Right lobe of liver (tissue), 6 donors: Measurements from ENCODE around the gene PNPLA7. TPM values are rescaled to one million over a fixed set of nuclear protein-coding genes. Genes with fewer than 3 reads are reported as not detected.
"Not testable (repeated sequence)": the region's sequence is repeated elsewhere in the genome, so short reads cannot be mapped to it uniquely, and the experiment has no call there.

Experiments used
- ATAC-seq, 4 donors: fragments of 200-7000 bp; cut with Tn5 transposase; one replicate each; pipeline ENCODE4 v1.9.1; 2020; ENCODE audit warnings: mild to moderate bottlenecking in 4 of 4, moderate library complexity in 4 of 4
- DNase-seq, 3 donors: peaks; one replicate each; pipeline ENCODE4 v3.0.0-alpha.2; 2020
- H3K27ac ChIP-seq, 3 donors: fragments of 200-600 bp; one replicate each; pipeline ENCODE4 v1.8.0; 2022
- H3K27me3 ChIP-seq, 2 donors: fragments of 200-600 bp; one replicate each; pipeline ENCODE4 v1.8.0; 2022
- H3K36me3 ChIP-seq, 4 donors: fragments of 200-600 bp; sonication (generic) in 1 of 4; one replicate each; pipeline versions ENCODE4 v1.5.1 to v1.8.0; 2017 to 2022; ENCODE audit warnings: control low read depth in 1 of 4
- H3K4me1 ChIP-seq, 4 donors: fragments of 200-600 bp; sonication (generic) in 1 of 4; one replicate each; pipeline versions ENCODE4 v1.5.1 to v1.8.0; 2017 to 2022; ENCODE audit warnings: control low read depth in 1 of 4
- H3K4me3 ChIP-seq, 3 donors: fragments of 200-600 bp; one replicate each; pipeline ENCODE4 v1.8.0; 2022
- H3K9me3 ChIP-seq, 4 donors: fragments of 200-600 bp; sonication (generic) in 1 of 4; one replicate each; pipeline versions ENCODE4 v1.5.1 to v1.8.0; 2017 to 2022; ENCODE audit warnings: control low read depth in 1 of 4
- CTCF ChIP-seq, 4 donors: fragments of 200-600 bp in 3 of 4; fragments of 450-650 bp in 1 of 4; IDR thresholded peaks; one replicate each; pipeline versions ENCODE4 v1.5.1 to v1.8.0; 2016 to 2022; ENCODE audit warnings: antibody characterized with exemption in 4 of 4, mild to moderate bottlenecking in 2 of 4
- POLR2A ChIP-seq: fragments of 450-650 bp; IDR thresholded peaks from one replicate; pipeline ENCODE4 v1.6.1; 2017; ENCODE audit warnings: antibody characterized with exemption, mild to moderate bottlenecking
- WGBS: methylation state at CpG from one replicate; pipeline ENCODE4 v1.1.6; 2018; ENCODE audit warnings: low coverage, low lambda C conversion rate; ENCODE audit not compliant: insufficient coverage; ENCODE audit errors: missing lambda C conversion rate; 5-methylcytosine and 5-hydroxymethylcytosine counted together
- intact Hi-C, 2 donors: fragments of 100-400 bp; cut with DNase I; formaldehyde crosslinking; loops; one replicate each; pipeline versions ENCODE4 v1.11.2 to v1.14.1; 2022
- total RNA-seq, 6 experiments: library from RNA; depleted of rRNA in 2 of 6; stranded (reverse); fragments of >200 nt in 2 of 6; fragmentation: NEBNext Ultra II Directional in 3 of 6; extraction: Animal tissue kit (Norgen Biotek cat#: 25700) in 3 of 6; gene quantifications; one replicate each; pipeline versions ENCODE4 v1.1.0 to v1.2.4, GENCODE V29; 2016 to 2023
- donor health status: DM: no; HTN: yes; CAD: no.
- donor health status: DM: no; HTN: no; CAD: no.
- donor health status: DM: no; HTN: no; CAD: no.
- donor health status: DM: no; HTN: yes; CAD: no.
- donor health status: DM: no; HTN: yes; CAD: no.

Gene PNPLA7
- total RNA-seq, 6 experiments from 2014 or later, result 3.9 to 15.6 (median 7.4) TPM

DNA sequence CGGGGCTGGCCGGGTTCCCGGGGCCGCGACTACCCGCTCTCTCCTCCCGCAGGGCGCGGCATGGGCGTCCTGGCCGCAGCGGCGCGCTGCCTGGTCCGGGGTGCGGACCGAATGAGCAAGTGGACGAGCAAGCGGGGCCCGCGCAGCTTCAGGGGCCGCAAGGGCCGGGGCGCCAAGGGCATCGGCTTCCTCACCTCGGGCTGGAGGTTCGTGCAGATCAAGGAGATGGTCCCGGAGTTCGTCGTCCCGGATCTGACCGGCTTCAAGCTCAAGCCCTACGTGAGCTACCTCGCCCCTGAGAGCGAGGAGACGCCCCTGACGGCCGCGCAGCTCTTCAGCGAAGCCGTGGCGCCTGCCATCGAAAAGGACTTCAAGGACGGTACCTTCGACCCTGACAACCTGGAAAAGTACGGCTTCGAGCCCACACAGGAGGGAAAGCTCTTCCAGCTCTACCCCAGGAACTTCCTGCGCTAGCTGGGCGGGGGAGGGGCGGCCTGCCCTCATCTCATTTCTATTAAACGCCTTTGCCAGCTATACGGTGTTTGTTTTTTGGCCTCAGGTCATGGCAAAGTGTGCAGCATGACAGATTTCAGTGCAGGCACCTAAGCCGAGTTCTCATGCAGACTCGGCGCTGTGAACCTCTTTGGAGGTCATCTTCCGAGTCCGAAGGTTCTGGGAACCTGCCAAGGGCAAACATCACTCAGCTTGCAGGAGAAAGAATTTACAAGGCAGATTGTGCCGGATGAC lies 2.0 kb upstream of the PNPLA7 start:
- peak in 2 of 3 donors; percentile 50 to 74 for DNase-seq
- TF ChIP-seq CTCF (IDR thresholded peaks at IDR 0.05) (no peak), POLR2A (no peak)
- intact Hi-C loops, result no loop called here
- H3K9me3 ChIP-seq, result no peaks in the 10 kb centered on the region
- no peaks in the 10 kb centered on the region for H3K27me3 ChIP-seq
- H3K36me3 ChIP-seq, result peaks cover 0 to 18% (median 3%) of the 10 kb centered on the region in 4 donors
- H3K4me1 ChIP-seq, result peaks cover 0 to 22% (median 9%) of the 10 kb centered on the region in 4 donors
- peak in 3 of 4 donors; percentile 1 to 13 (median 7) for ATAC-seq
- peak overlapping the region; percentile 49 to 78 (median 54) for H3K27ac ChIP-seq
- peak overlapping the region; percentile 80 to 89 (median 82) for H3K4me3 ChIP-seq
- WGBS, result 7% methylated on average over 9 of the region's 58 CpGs

- Histone ChIP-seq H3K27me3 (no peaks in the 10 kb centered on the region), H3K27ac (peak within 1 kb of the TSS; percentile 49 to 78 (median 54)), H3K4me3 (peak within 1 kb of the TSS; percentile 80 to 89 (median 82)), H3K4me1 (peaks cover 0 to 22% (median 9%) of the 10 kb centered on the region in 4 donors), H3K36me3 (peaks cover 0 to 18% (median 3%) of the 10 kb centered on the region in 4 donors), H3K9me3 (no peaks in the 10 kb centered on the region)
- peak; percentile 93 to 96 (median 94) for DNase-seq
- peak; percentile 77 to 87 (median 78) for ATAC-seq
- intact Hi-C loops, result no loop called here
- TF ChIP-seq POLR2A (peak; percentile 79), CTCF (IDR thresholded peaks at IDR 0.05) (peak in 3 of 4 donors; percentile 23 to 41 (median 29))
- no CpG with 5 or more reads among the region's 106 CpGs for WGBS
Observed at GRCh38 chr9:137551264-137552021, 1.2 kb upstream of the PNPLA7 start, which contains the start of gene MRPL41. Gene MRPL41, plus strand, starts transcription at chr9:137551879. Its CDS starts 203 bp downstream, at chr9:137552082.

- WGBS, result 2% methylated on average over 10 of the region's 17 CpGs
- Histone ChIP-seq H3K27ac (peak overlapping the region in 1 of 3 donors; percentile 77), H3K4me3 (peak overlapping the region; percentile 59 to 89 (median 70)), H3K36me3 (peaks cover 0 to 18% (median under 1%) of the 10 kb centered on the region in 4 donors), H3K4me1 (peaks cover 0 to 22% (median 9%) of the 10 kb centered on the region in 4 donors)
- DNase-seq, H3K27me3 ChIP-seq, H3K9me3 ChIP-seq, ATAC-seq, intact Hi-C loops: not testable (repeated sequence)
Observed at GRCh38 chr9:137550958-137551263, 709 bp upstream of the PNPLA7 start.

DNA sequence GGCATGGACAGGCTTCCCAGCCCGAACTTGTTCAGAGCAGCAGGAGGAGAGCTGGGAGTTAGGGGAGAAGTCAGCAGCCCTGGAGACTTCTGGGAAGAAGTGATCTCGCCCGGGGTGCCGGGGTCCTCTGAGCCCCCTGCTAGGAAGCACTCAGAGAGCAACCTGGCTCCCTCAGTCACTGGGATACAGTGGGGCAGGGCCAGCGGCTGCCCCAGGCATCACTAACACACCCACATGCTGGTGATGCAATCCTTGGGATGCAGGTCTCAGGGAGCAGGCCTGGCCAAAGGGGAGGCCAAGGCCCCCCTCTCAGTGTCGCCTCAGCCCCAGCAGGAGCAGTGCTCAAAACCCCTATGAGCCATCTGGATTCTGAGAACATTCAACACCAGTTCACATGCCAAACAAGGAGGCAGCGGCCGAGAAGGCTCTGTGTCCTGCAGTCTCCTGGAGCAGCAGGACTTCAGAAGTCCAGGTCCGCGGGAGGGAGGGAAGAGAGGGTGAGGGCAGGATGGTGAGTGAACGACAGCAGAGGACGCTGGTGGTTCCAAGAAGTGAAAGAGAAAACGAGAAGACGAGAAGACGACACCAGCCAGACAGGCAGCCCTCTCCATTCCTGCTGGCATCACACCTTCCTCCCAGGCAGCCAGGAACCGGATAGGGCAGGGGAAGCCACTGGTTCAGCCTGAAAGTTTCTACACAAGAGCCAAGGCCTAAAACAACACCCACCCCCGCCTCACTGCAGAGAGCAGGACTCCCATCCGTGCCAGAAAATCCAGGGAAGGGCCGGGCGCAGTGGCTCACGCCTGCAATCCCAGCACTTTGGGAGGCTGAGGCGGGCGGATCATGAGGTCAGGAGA lies 2.3 kb downstream of the PNPLA7 start:
- peaks cover 0 to 2% (median 0%) of the 10 kb centered on the region in 4 donors for H3K36me3 ChIP-seq
- no peaks in the 10 kb centered on the region for H3K27me3 ChIP-seq
- H3K27ac ChIP-seq, result no peak overlapping the region
- TF ChIP-seq CTCF (IDR thresholded peaks at IDR 0.05), result no peak
- TF ChIP-seq POLR2A, result no peak
- peaks cover 0 to 19% (median 8%) of the 10 kb centered on the region in 4 donors for H3K4me1 ChIP-seq
- H3K9me3 ChIP-seq, result no peaks in the 10 kb centered on the region
- WGBS, result 90% methylated on average over 9 of the region's 23 CpGs
- intact Hi-C loops, result no loop called here
- H3K4me3 ChIP-seq, result no peak overlapping the region
- no peak for DNase-seq
- ATAC-seq, result no peak
